NCI-H146 (cell line): ENCODE results near the gene LTV1.
"Not testable (repeated sequence)": the region's sequence is repeated elsewhere in the genome, so short reads cannot be mapped to it uniquely, and the experiment has no call there.

Experiments used
- DNase-seq: peaks from one replicate; lab custom pipeline; 2025; lab: John Stamatoyannopoulos, UW

Gene LTV1

DNA sequence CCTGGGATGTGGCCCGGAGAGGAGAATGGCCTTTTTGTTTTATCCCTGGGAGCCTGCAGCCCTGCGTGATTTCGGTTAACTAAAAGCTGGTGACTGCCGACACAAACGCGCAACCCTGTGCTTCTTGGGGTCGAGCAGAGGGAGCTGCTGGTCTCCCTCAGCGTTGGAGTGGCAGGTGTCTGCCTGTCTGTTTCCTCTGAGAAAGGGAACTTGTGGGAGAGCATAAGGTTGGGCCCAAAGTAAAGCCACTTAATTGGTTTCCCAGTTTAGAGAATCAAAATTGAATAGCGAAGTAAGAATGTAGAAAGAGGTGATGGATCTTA, 500 bp downstream of the LTV1 start:
- peak; percentile 68 for DNase-seq

DNA sequence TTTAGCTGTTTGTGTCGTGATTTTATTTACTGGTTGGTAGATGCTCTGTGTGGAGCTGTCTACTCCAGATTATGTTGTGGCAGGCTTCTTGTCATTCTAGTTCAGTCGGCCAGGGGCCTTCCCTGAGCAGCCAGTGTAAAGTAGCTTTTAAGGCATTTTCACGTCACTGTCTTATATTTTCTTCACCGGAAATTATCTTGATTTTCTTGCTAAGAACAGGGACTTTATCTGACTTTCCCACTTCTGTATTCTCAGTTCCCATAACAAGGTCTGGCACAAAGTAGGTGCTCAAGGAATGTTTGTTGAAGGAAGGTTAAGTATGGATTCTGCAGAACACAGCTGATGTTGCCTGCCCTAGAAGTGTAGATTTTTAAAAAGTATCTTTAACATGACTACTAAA, 868 bp downstream of the LTV1 start:
- no peak for DNase-seq

GRCh38 chr6:143845033-143845432, 1.9 kb downstream of the LTV1 start:
- DNase-seq = no peak

- not testable (repeated sequence) for DNase-seq
These were observed 8.6 kb downstream of the LTV1 start for GRCh38 chr6:143851706-143852105.

GRCh38 chr6:143855057-143855456, 11.9 kb downstream of the LTV1 start:
- not testable (repeated sequence) for DNase-seq

DNA sequence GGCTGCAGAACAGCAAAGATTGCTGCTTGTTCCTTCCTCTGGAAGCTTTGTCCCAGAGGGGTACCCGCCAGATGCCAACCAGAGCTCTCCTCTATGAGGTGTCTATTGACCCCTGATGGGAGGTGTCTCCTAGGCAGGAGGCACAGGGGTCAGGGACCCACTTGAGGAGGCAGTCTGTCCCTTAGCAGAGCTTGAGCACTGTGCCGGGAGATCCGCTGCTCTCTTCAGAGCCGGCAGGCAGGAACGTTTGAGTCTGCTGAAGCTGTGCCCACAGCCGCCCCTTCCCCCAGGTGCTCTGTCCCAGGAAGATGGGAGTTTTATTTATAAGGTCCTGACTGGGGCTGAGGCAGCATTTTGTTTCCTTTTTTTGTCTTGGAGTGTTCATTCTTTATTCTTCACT, 13.6 kb downstream of the LTV1 start:
- DNase-seq = not testable (repeated sequence)

GRCh38 chr6:143857651-143858050, 14.5 kb downstream of the LTV1 start:
- no peak for DNase-seq

GRCh38 chr6:143859891-143860660, 16.9 kb downstream of the LTV1 start:
- no peak for DNase-seq

GRCh38 chr6:143863771-143864170, 20.6 kb downstream of the LTV1 start:
- no peak for DNase-seq

- DNase-seq = no peak
These were observed 21.1 kb downstream of the LTV1 start, which contains the start of gene ZC2HC1B for GRCh38 chr6:143864234-143864633. TSS of gene ZC2HC1B (plus strand) at chr6:143864474. CDS start at chr6:143864540, 66 bp downstream.

- no peak for DNase-seq
These were observed 24.1 kb downstream of the LTV1 start for GRCh38 chr6:143867236-143867635.

DNA sequence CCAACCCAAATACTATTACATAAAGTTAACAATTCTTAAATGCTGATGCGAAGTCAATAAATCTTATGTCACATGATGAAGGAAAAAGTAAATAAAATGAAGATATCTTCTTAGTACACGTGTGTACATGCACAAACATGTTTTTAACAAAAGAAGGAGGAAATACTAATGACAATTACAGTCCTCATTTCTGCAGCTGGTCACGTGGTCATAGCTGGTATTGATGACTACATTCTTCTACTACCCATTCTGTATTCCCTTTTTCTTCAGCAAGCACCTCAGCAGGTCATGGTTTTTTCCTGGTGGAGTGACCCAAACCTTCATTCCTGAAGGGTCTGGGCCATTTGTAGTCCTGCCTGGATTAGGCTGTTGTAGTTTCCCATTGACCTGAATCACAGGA, 25.7 kb downstream of the LTV1 start:
- not testable (repeated sequence) for DNase-seq

DNA sequence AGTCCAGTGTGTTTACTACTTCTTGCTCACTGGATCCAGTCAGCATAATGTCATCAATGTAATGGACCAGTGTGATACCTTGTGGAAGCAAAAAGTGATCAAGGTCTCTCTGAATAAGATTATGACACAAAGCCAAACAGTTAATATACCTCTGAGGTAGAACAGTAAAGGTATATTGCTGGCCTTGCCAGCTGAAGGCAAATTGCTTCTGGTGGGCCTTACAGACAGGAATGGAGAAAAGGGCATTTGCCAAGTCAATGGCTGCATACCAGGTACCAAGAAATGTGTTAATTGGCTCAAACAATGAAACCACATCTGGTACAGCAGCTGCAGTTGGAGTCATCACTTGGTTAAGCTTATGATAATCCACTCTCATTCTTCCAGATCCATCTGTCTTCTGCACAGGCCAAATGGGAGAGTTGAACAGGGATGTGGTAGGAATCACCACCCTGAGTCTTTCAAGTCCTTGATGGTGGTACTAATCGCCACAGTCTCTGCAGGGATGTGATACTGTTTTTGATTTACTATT, 28.1 kb downstream of the LTV1 start:
- DNase-seq = not testable (repeated sequence)

DNA sequence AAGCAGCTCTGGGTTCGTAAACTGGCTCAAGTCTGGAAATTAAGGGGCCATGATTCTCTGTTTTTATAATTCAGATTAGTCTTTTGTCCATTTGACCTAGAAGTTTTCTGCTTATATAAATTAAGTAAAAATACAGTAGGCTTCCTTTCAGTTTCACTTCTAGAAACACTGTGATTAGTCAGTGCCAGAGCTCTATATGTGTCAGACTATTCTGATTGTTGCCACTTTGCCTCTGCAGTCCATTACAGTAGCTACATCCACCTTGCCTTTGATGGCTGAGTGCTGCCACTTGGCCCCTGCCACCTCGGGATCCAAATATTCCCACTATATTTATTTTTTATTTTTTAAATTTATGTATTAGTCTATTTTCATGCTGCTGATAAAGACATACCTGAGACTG, 29.1 kb downstream of the LTV1 start:
- DNase-seq = no peak

DNA sequence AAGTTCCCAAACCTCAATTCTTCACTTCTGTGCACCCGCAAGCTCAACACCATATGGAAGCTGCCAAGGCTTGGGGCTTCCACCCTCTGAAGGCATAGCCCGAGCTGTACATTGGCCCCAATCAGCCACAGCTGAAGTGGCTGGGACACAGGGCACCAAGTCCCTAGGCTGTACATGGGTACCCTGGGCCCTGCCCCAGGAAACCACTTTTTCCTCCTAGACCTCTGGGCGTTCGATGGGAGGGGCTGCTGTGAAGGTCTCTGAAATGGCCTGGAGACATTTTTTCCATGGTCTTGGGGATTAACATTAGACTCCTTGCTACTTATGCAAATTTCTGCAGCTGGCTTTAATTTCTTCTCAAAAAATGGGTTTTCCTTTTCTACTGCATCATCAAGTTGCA, 30.5 kb downstream of the LTV1 start:
- DNase-seq = not testable (repeated sequence)

DNA sequence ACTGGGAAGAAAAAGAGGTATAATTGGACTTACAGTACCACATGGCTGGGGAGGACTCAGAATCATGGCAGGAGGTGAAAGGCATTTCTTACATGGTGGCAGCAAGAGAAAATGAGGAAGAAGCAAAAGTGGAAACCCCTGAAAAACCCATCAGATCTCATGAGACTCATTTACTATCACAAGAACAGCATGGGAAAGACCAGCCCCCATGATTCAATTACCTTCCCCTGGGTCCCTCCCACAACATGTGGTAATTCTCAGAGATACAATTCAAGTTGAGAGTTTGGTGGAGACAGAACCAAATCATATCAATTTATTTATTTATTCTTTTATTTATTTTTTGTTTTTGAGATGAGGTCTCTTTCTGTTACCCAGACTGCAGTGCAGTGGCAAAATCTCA, 31.4 kb downstream of the LTV1 start:
- not testable (repeated sequence) for DNase-seq

GRCh38 chr6:143877584-143878271, 34.6 kb downstream of the LTV1 start:
- DNase-seq = no peak

DNA sequence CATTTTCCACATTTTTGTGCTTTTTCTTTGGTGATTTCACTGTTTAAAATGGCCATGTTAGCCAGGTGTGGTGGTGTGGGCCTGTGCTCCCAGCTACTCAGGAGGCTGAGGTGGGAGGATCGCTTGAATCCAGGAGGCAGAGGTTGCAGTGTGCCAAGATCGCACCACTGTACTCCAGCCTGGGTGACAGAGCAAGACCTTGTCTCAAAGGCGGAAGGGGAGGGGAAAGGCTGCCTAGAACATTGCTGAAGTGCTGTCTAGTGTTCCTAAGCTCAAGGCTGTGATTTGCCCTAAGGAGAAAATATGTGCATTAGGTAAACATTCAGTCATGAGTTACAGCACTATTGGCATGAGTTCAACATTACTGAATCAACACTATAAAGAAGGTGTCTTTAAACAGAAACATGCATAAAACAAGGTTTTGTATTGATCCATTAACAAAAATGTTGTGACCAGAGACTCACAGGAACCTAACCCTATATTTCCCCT, 35.2 kb downstream of the LTV1 start:
- no peak for DNase-seq

GRCh38 chr6:143880412-143880811, 37.3 kb downstream of the LTV1 start:
- no peak for DNase-seq

- no peak for DNase-seq
These were observed 39.3 kb downstream of the LTV1 start for GRCh38 chr6:143882401-143882930.

GRCh38 chr6:143884216-143884900, 41.2 kb downstream of the LTV1 start:
- no peak for DNase-seq

DNA sequence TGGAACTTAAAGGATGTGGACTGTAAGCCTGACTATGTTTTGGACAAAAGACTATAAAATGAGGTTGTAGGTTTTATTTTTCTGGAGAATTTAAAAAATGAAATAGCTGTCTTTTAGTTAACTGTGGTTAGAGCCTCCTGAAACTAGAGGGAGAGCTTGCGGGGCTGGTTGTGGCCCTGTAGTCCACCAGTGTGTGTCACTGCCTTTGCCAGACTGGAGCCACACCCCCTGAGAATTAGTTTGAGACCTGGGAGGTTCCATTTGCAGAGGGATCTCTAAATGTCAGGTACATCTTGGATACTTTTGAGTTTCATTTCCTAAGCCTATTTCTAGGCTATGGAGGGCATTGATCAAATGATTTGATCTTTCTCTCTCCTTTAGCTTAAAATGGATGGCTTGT, 42.0 kb downstream of the LTV1 start:
- no peak for DNase-seq
